Parathyroid adenoma (tissue), 2 donors: ENCODE measurements around the gene RFTN2.

ENCODE experiments used
- H2AFZ ChIP-seq: fragments of 300-600 bp; sonication (generic); one replicate; pipeline ENCODE4 v1.7.0; 2017; ENCODE audit warnings: antibody characterized with exemption, mild to moderate bottlenecking
- H3K27ac ChIP-seq: fragments of 300-600 bp; sonication (generic); one replicate; pipeline ENCODE4 v1.7.0; 2017
- H3K27me3 ChIP-seq: fragments of 300-600 bp; sonication (generic); one replicate; pipeline ENCODE4 v1.7.0; 2017; ENCODE audit warnings: low read length; ENCODE audit not compliant: control insufficient read depth, insufficient read depth
- H3K36me3 ChIP-seq: fragments of 300-600 bp; sonication (generic); one replicate; pipeline ENCODE4 v1.7.0; 2017; ENCODE audit warnings: low read length; ENCODE audit not compliant: control insufficient read depth, insufficient read depth
- H3K4me1 ChIP-seq: fragments of 300-600 bp; sonication (generic); one replicate; pipeline ENCODE4 v1.7.0; 2017; ENCODE audit warnings: control low read depth
- H3K4me2 ChIP-seq: fragments of 300-600 bp; sonication (generic); one replicate; pipeline ENCODE4 v1.7.0; 2017; ENCODE audit warnings: low read length
- H3K4me3 ChIP-seq: fragments of 300-600 bp; sonication (generic); one replicate; pipeline ENCODE4 v1.7.0; 2017; ENCODE audit warnings: low read depth, low read length
- H3K79me2 ChIP-seq: fragments of 300-600 bp; sonication (generic); one replicate; pipeline ENCODE4 v1.7.0; 2017; ENCODE audit warnings: control low read depth
- H3K9ac ChIP-seq: fragments of 300-600 bp; sonication (generic); one replicate; pipeline ENCODE4 v1.7.0; 2017; ENCODE audit warnings: mild to moderate bottlenecking
- H3K9me3 ChIP-seq: fragments of 300-600 bp; sonication (generic); one replicate; pipeline ENCODE4 v1.7.0; 2017; ENCODE audit warnings: low read length; ENCODE audit not compliant: control insufficient read depth
- CTCF ChIP-seq: fragments of 300-600 bp; sonication (generic); IDR thresholded peaks from one replicate; pipeline ENCODE4 v1.7.0; 2017; ENCODE audit warnings: antibody characterized with exemption, mild to moderate bottlenecking
- donor health status: primary hyperparathyroidism.

Gene RFTN2

DNA sequence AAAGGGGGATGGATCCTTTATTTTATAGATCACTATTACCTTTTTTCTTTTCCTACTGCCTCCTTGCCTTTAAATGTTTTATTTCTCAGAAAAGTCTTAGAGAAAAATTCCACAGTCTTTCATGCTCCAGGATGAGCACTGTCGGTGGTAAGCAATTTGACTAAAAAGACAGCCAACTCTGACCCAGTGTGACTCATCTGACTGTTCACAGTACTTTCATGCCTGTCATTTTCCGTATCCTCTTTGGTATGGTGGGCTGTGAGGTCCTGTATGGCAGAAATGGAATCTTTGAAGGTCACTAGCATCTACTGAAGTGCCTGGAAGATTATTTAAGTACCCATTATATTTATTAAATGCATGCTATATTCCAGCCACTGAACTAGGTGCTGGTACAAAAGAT is 2.1 kb upstream of the RFTN2 start:
- H3K9me3 ChIP-seq, result no peaks in the 10 kb centered on the region
- H3K4me1 ChIP-seq, result no peaks in the 10 kb centered on the region
- no peaks in the 10 kb centered on the region for H3K36me3 ChIP-seq
- H3K9ac ChIP-seq, result no peak overlapping the region
- H3K27me3 ChIP-seq, result no peaks in the 10 kb centered on the region
- no peak overlapping the region for H3K4me3 ChIP-seq
- H3K79me2 ChIP-seq, result no peaks in the 10 kb centered on the region
- H2AFZ ChIP-seq, result no peak overlapping the region
- H3K4me2 ChIP-seq, result no peak overlapping the region
- TF ChIP-seq CTCF, result no peak
- no peak overlapping the region for H3K27ac ChIP-seq

GRCh38 chr2:197677056-197677455 is 1.7 kb upstream of the RFTN2 start:
- no peak overlapping the region for H3K27ac ChIP-seq
- no peak overlapping the region for H2AFZ ChIP-seq
- H3K27me3 ChIP-seq, result no peaks in the 10 kb centered on the region
- H3K4me2 ChIP-seq, result no peak overlapping the region
- H3K36me3 ChIP-seq, result no peaks in the 10 kb centered on the region
- H3K79me2 ChIP-seq, result no peaks in the 10 kb centered on the region
- no peak overlapping the region for H3K4me3 ChIP-seq
- H3K9ac ChIP-seq, result no peak overlapping the region
- H3K4me1 ChIP-seq, result no peaks in the 10 kb centered on the region
- TF ChIP-seq CTCF, result no peak
- H3K9me3 ChIP-seq, result no peaks in the 10 kb centered on the region

GRCh38 chr2:197675711-197676188 is 363 bp upstream of the RFTN2 start:
- Histone ChIP-seq H3K4me3 (no peak overlapping the region), H3K27me3 (no peaks in the 10 kb centered on the region), H3K27ac (peak overlapping the region; percentile 30), H3K4me1 (no peaks in the 10 kb centered on the region), H3K4me2 (no peak overlapping the region), H3K79me2 (no peaks in the 10 kb centered on the region), H3K9me3 (no peaks in the 10 kb centered on the region), H3K9ac (no peak overlapping the region), H2AFZ (peak overlapping the region; percentile 51), H3K36me3 (no peaks in the 10 kb centered on the region)
- TF ChIP-seq CTCF, result no peak

GRCh38 chr2:197674591-197674990 is 796 bp downstream of the RFTN2 start:
- no peaks in the 10 kb centered on the region for H3K27me3 ChIP-seq
- no peak overlapping the region for H3K27ac ChIP-seq
- no peaks in the 10 kb centered on the region for H3K36me3 ChIP-seq
- TF ChIP-seq CTCF, result no peak
- H2AFZ ChIP-seq, result no peak overlapping the region
- H3K4me2 ChIP-seq, result peak overlapping the region; percentile 28
- no peak overlapping the region for H3K4me3 ChIP-seq
- H3K9ac ChIP-seq, result no peak overlapping the region
- no peaks in the 10 kb centered on the region for H3K79me2 ChIP-seq
- H3K9me3 ChIP-seq, result no peaks in the 10 kb centered on the region
- no peaks in the 10 kb centered on the region for H3K4me1 ChIP-seq

DNA sequence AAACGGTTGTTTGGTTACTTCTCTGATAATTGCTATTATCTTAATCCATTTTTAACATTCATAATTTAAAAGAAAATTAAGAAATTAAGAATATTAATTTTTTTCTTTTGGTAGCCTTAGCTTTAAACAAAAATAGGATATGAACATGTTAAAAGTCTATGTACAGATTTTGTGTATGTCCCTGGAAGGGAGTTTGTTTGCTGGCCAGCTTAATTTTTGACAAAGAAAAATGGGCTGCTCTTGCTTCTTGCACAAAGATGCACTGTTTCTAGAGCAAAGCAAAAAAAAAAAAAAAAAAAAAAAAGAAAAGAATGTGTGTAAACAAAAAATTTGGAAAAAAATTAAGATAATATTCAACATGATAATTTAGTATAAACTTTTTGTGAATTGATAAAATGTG is 1.3 kb downstream of the RFTN2 start:
- Histone ChIP-seq H3K27me3 (no peaks in the 10 kb centered on the region), H3K27ac (no peak overlapping the region), H3K9ac (no peak overlapping the region), H2AFZ (no peak overlapping the region), H3K9me3 (no peaks in the 10 kb centered on the region), H3K36me3 (no peaks in the 10 kb centered on the region), H3K79me2 (no peaks in the 10 kb centered on the region), H3K4me2 (no peak overlapping the region), H3K4me1 (no peaks in the 10 kb centered on the region), H3K4me3 (no peak overlapping the region)
- TF ChIP-seq CTCF, result no peak
